WTC11 (cell line): ENCODE measurements around the gene CD164. TPM values are rescaled to one million over a fixed set of nuclear protein-coding genes. Genes with fewer than 3 reads are reported as not detected.

ENCODE experiments used
- ATAC-seq: fragments of 200-7000 bp; cut with Tn5 transposase; 2 replicates; pipeline ENCODE4 v1.10.0; 2021; ENCODE audit warnings: mild to moderate bottlenecking, moderate library complexity
- CTCF ChIA-PET: fragments of 300-600 bp; sonication (Branson Sonifier 250); formaldehyde crosslinking; loops from one replicate; lab custom pipeline; 2021; ENCODE audit warnings: antibody characterized with exemption; lab: Charles Lee
- POLR2A ChIA-PET: fragments of 350-600 bp; sonication (Branson Sonifier 250); formaldehyde crosslinking; loops from one replicate; lab custom pipeline; 2021; ENCODE audit warnings: antibody characterized with exemption; lab: Charles Lee
- DNase-seq: peaks from one replicate; pipeline ENCODE4 v3.0.0; 2021; ENCODE audit warnings: low spot score
- H3K27ac Mint-ChIP-seq: 2 replicates; pipeline ENCODE4 v1.8.0; 2021; ENCODE audit warnings: mixed read lengths
- H3K27me3 Mint-ChIP-seq: 2 replicates; pipeline ENCODE4 v1.8.0; 2021; ENCODE audit warnings: low read depth, mild to moderate bottlenecking, moderate library complexity, mixed read lengths
- H3K36me3 Mint-ChIP-seq: 2 replicates; pipeline ENCODE4 v1.8.0; 2021; ENCODE audit warnings: mixed read lengths
- H3K4me1 Mint-ChIP-seq: 2 replicates; pipeline ENCODE4 v1.8.0; 2022; ENCODE audit warnings: mixed read lengths
- H3K4me3 Mint-ChIP-seq: 2 replicates; pipeline ENCODE4 v1.8.0; 2021; ENCODE audit warnings: mild to moderate bottlenecking, moderate library complexity, mixed read lengths
- H3K9me3 Mint-ChIP-seq: 2 replicates; pipeline ENCODE4 v1.8.0; 2021; ENCODE audit warnings: mixed read lengths
- AFF4 ChIP-seq: sonication (generic); formaldehyde crosslinking; IDR thresholded peaks from 2 replicates; pipeline ENCODE4 v1.8.1; 2023; ENCODE audit warnings: mild to moderate bottlenecking, missing genetic modification reagents, borderline replicate concordance
- ATF1 ChIP-seq: sonication (generic); formaldehyde crosslinking; IDR thresholded peaks from 2 replicates; pipeline ENCODE4 v1.8.1; 2023; ENCODE audit warnings: mild to moderate bottlenecking, moderate library complexity, missing genetic modification reagents
- JAZF1 ChIP-seq: fragments of 250-450 bp; sonication (Bioruptor Pico); IDR thresholded peaks from 2 replicates; pipeline ENCODE4 v1.9.0; 2021; ENCODE audit warnings: moderate library complexity, mild to moderate bottlenecking, inconsistent platforms
- JUN ChIP-seq: sonication (generic); formaldehyde crosslinking; IDR thresholded peaks from 2 replicates; pipeline ENCODE4 v1.8.0; 2023; ENCODE audit warnings: mild to moderate bottlenecking, missing genetic modification reagents
- NFATC4 ChIP-seq: fragments of 250-450 bp; sonication (Bioruptor Pico); IDR thresholded peaks from 2 replicates; pipeline ENCODE4 v1.9.0; 2021; ENCODE audit warnings: mild to moderate bottlenecking
- NFE2L1 ChIP-seq: sonication (generic); formaldehyde crosslinking; IDR thresholded peaks from 2 replicates; pipeline ENCODE4 v1.8.1; 2023; ENCODE audit warnings: missing genetic modification reagents
- NR3C1 ChIP-seq: sonication (generic); formaldehyde crosslinking; conservative IDR thresholded peaks from 2 replicates; pipeline ENCODE4 v1.8.1; 2023; ENCODE audit warnings: low read depth, mild to moderate bottlenecking, missing genetic modification reagents
- RELA ChIP-seq: sonication (generic); formaldehyde crosslinking; IDR thresholded peaks from 2 replicates; pipeline ENCODE4 v1.8.1; 2022; ENCODE audit warnings: missing genetic modification reagents, mild to moderate bottlenecking, borderline replicate concordance
- SP1 ChIP-seq: sonication (generic); formaldehyde crosslinking; conservative IDR thresholded peaks from 2 replicates; pipeline ENCODE4 v1.8.1; 2022; ENCODE audit warnings: missing genetic modification reagents
- USF1 ChIP-seq: sonication (generic); formaldehyde crosslinking; IDR thresholded peaks from 2 replicates; pipeline ENCODE4 v1.8.0; 2022; ENCODE audit warnings: mild to moderate bottlenecking, missing genetic modification reagents
- ZBTB21 ChIP-seq: sonication (generic); formaldehyde crosslinking; IDR thresholded peaks from 2 replicates; pipeline ENCODE4 v1.8.1; 2023; ENCODE audit warnings: mild to moderate bottlenecking, missing genetic modification reagents, borderline replicate concordance
- ZNF232 ChIP-seq: sonication (generic); formaldehyde crosslinking; IDR thresholded peaks from 2 replicates; pipeline ENCODE4 v1.8.0; 2022; ENCODE audit warnings: mild to moderate bottlenecking, missing genetic modification reagents
- ZNF532 ChIP-seq: fragments of 250-450 bp; sonication (Bioruptor Pico); IDR thresholded peaks from 2 replicates; pipeline ENCODE4 v1.9.0; 2021; ENCODE audit warnings: mild to moderate bottlenecking, borderline replicate concordance
- total RNA-seq: library from RNA; stranded (reverse); gene quantifications from 3 replicates; pipeline ENCODE4 v1.2.3, GENCODE V29; 2021
- TF ChIP-seq, protein P1 (sequence below): sonication (generic); formaldehyde crosslinking; IDR thresholded peaks from 2 replicates; pipeline ENCODE4 v1.8.0; 2022; ENCODE audit warnings: mild to moderate bottlenecking, missing genetic modification reagents
- TF ChIP-seq, protein P2 (sequence below): sonication (generic); formaldehyde crosslinking; conservative IDR thresholded peaks from 2 replicates; pipeline ENCODE4 v1.8.1; 2022; ENCODE audit warnings: mild to moderate bottlenecking, missing genetic modification reagents
- TF ChIP-seq, protein P3 (sequence below): fragments of 200-600 bp; IDR thresholded peaks from 2 replicates; pipeline ENCODE4 v1.8.0; 2022; ENCODE audit warnings: antibody characterized with exemption

Gene CD164
- total RNA-seq, 1 experiment from 2014 or later: 74.9 TPM

DNA sequence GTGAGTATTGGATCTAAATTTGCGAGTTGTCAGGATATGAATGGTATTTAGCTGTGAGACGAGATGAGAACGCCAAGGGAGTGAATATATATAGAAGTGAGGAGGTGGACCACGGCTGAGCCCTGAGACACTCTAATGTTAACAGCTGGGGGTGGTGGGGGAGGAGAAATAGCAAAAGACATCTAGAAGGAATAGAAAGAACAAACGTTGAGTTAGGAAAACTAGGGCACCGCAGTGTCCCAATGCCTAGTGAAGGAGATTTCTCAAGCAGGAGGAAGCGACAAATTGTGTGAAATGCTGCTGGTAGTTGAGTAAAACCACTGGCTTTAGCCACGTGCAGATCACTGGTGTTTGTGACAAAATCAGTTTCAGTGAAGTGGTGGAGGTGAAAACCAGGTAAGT lies 56.9 kb downstream of the CD164 start (continued):
- TF ChIP-seq, protein P1, sequence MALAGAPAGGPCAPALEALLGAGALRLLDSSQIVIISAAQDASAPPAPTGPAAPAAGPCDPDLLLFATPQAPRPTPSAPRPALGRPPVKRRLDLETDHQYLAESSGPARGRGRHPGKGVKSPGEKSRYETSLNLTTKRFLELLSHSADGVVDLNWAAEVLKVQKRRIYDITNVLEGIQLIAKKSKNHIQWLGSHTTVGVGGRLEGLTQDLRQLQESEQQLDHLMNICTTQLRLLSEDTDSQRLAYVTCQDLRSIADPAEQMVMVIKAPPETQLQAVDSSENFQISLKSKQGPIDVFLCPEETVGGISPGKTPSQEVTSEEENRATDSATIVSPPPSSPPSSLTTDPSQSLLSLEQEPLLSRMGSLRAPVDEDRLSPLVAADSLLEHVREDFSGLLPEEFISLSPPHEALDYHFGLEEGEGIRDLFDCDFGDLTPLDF (CRISPR knock-in tag): no peak

DNA sequence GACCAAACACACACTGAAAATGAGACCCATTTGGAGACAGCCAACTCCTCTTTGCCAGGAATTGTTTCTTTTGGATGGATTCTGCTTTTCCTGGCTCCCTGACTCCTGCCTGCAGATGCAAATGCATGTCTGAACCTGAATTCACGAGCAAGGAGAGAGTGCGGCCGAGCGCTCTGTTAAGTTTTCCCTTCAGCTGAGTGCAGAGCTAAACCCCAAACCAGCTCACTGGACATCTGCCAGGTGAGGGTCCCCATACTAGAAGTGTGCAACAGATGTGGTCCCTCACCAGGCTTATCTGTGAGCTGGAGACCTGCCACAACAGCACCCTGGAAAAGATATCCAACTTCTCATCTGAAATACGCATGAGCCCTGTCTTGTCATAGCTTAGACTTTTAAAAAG lies 59.0 kb downstream of the CD164 start:
- Mint-ChIP-seq H3K9me3 (no peaks in the 10 kb centered on the region), H3K27ac (no peak overlapping the region), H3K4me1 (peaks cover 9% of the 10 kb centered on the region; the same call in 1 of the 2 replicates), H3K36me3 (no peaks in the 10 kb centered on the region), H3K27me3 (no peaks in the 10 kb centered on the region), H3K4me3 (no peak overlapping the region)
- TF ChIP-seq NFATC4 (CRISPR knock-in tag): no peak
- TF ChIP-seq NR3C1 (CRISPR knock-in tag): no peak
- TF ChIP-seq ZNF232 (CRISPR knock-in tag): no peak
- TF ChIP-seq, protein P2, sequence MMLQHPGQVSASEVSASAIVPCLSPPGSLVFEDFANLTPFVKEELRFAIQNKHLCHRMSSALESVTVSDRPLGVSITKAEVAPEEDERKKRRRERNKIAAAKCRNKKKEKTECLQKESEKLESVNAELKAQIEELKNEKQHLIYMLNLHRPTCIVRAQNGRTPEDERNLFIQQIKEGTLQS (CRISPR knock-in tag): no peak
- TF ChIP-seq JUN (CRISPR knock-in tag): no peak
- no peak for TF ChIP-seq AFF4
- no peak for TF ChIP-seq ZBTB21 (CRISPR knock-in tag)
- TF ChIP-seq JAZF1 (CRISPR knock-in tag): no peak
- no peak for TF ChIP-seq SP1 (CRISPR knock-in tag)
- no peak for TF ChIP-seq USF1
- TF ChIP-seq RELA (CRISPR knock-in tag): no peak
- TF ChIP-seq ZNF532 (CRISPR knock-in tag): no peak
- TF ChIP-seq, protein P3, sequence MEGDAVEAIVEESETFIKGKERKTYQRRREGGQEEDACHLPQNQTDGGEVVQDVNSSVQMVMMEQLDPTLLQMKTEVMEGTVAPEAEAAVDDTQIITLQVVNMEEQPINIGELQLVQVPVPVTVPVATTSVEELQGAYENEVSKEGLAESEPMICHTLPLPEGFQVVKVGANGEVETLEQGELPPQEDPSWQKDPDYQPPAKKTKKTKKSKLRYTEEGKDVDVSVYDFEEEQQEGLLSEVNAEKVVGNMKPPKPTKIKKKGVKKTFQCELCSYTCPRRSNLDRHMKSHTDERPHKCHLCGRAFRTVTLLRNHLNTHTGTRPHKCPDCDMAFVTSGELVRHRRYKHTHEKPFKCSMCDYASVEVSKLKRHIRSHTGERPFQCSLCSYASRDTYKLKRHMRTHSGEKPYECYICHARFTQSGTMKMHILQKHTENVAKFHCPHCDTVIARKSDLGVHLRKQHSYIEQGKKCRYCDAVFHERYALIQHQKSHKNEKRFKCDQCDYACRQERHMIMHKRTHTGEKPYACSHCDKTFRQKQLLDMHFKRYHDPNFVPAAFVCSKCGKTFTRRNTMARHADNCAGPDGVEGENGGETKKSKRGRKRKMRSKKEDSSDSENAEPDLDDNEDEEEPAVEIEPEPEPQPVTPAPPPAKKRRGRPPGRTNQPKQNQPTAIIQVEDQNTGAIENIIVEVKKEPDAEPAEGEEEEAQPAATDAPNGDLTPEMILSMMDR: no peak
- no peak for TF ChIP-seq NFE2L1 (CRISPR knock-in tag)
- no peak for TF ChIP-seq ATF1 (CRISPR knock-in tag)
- ChIA-PET CTCF (no interaction called here), POLR2A (no interaction called here)
- ATAC-seq: no peak
- DNase-seq: no peak
